GM19467 (cell line): ENCODE measurements around the gene BCL11A.
A peak's percentile ranks its signal among the peaks of the same experiment; 100 is the strongest.

Experiments
- ATAC-seq: cut with Tn5 transposase; IDR thresholded peaks from one replicate; pipeline ENCODE4 v1.9.1; 2021; ENCODE audit warnings: mild to moderate bottlenecking, moderate library complexity; ENCODE audit not compliant: unreplicated experiment

BCL11A gene

GRCh38 chr2:60528281-60529020, 25.0 kb downstream of the BCL11A start:
- no peak for ATAC-seq

GRCh38 chr2:60527762-60528161, 25.7 kb downstream of the BCL11A start:
- ATAC-seq = no peak

- no peak for ATAC-seq
These were observed 26.8 kb downstream of the BCL11A start for GRCh38 chr2:60526623-60527022.

- ATAC-seq = no peak
These were observed 27.6 kb downstream of the BCL11A start for GRCh38 chr2:60525899-60526298.

- ATAC-seq = no peak
These were observed 28.6 kb downstream of the BCL11A start for GRCh38 chr2:60524874-60525273.

GRCh38 chr2:60523963-60524362, 29.5 kb downstream of the BCL11A start:
- ATAC-seq = no peak

- no peak for ATAC-seq
These were observed 31.0 kb downstream of the BCL11A start for GRCh38 chr2:60522462-60522861.

- no peak for ATAC-seq
These were observed 31.8 kb downstream of the BCL11A start for GRCh38 chr2:60521626-60522025.

- ATAC-seq = no peak
These were observed 32.4 kb downstream of the BCL11A start for GRCh38 chr2:60520917-60521539.

- no peak for ATAC-seq
These were observed 33.1 kb downstream of the BCL11A start for GRCh38 chr2:60520151-60520876.

- no peak for ATAC-seq
These were observed 34.1 kb downstream of the BCL11A start for GRCh38 chr2:60519231-60519863.

- ATAC-seq = no peak
These were observed 34.9 kb downstream of the BCL11A start for GRCh38 chr2:60518567-60518966.

GRCh38 chr2:60517446-60517845, 36.0 kb downstream of the BCL11A start:
- ATAC-seq = no peak

GRCh38 chr2:60516826-60517225, 36.6 kb downstream of the BCL11A start:
- ATAC-seq = no peak

GRCh38 chr2:60516383-60516811, 37.1 kb downstream of the BCL11A start:
- no peak for ATAC-seq

GRCh38 chr2:60515721-60516226, 37.7 kb downstream of the BCL11A start:
- ATAC-seq = peak; percentile 77

GRCh38 chr2:60513996-60514395, 39.5 kb downstream of the BCL11A start:
- ATAC-seq = no peak

GRCh38 chr2:60513191-60513590, 40.3 kb downstream of the BCL11A start:
- no peak for ATAC-seq

GRCh38 chr2:60512641-60513040, 40.8 kb downstream of the BCL11A start:
- ATAC-seq = no peak

- ATAC-seq = no peak
These were observed 41.3 kb downstream of the BCL11A start for GRCh38 chr2:60512062-60512622.

GRCh38 chr2:60510713-60511112, 42.7 kb downstream of the BCL11A start:
- no peak for ATAC-seq
